ENCODE results near the gene MSI2.

DNA sequence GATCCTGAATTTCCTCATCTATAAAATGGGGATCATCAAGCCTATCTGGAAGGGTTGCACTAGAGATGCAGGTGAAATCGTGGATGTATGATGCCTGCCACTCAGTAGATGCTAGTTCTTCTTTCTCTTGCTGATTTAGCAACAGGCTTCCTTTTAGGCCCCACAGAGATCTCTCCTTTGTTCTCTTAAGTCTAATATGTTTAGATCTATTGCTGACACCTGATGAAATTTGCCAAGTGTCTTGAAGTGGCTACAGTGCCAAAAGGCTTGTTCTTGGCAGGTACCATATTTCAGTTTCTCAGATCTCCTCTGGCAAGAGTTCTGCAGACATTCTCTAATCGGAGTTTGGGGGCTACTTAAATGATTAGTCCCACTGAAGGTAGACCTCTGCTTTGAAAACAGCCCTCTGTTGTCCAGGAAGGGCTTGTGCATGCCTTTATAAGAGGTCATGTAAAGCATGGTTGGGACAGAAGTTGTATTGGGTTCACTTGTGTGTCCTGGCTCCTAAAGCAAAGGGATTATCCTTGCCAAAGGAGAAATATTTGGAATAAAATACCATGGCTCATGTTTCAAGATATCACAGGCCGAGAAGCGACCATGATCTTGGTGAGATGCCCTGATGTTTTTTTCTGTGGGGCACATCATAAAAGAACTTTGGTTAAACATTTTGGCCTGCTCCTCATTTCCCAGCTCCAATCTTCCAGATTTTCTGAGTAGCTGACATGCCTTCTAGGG is 234.0 kb downstream of the MSI2 start:
- TF ChIP-seq, protein P1, sequence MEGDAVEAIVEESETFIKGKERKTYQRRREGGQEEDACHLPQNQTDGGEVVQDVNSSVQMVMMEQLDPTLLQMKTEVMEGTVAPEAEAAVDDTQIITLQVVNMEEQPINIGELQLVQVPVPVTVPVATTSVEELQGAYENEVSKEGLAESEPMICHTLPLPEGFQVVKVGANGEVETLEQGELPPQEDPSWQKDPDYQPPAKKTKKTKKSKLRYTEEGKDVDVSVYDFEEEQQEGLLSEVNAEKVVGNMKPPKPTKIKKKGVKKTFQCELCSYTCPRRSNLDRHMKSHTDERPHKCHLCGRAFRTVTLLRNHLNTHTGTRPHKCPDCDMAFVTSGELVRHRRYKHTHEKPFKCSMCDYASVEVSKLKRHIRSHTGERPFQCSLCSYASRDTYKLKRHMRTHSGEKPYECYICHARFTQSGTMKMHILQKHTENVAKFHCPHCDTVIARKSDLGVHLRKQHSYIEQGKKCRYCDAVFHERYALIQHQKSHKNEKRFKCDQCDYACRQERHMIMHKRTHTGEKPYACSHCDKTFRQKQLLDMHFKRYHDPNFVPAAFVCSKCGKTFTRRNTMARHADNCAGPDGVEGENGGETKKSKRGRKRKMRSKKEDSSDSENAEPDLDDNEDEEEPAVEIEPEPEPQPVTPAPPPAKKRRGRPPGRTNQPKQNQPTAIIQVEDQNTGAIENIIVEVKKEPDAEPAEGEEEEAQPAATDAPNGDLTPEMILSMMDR (IDR thresholded peaks at IDR 0.05) = no peak
- no peak for TF ChIP-seq POLR2A (IDR thresholded peaks at IDR 0.05)
- no peak for TF ChIP-seq EP300 (IDR thresholded peaks at IDR 0.05)
- no peak for TF ChIP-seq POLR2AphosphoS5 (IDR thresholded peaks at IDR 0.05)

All from gastroesophageal sphincter (tissue), 3 donors.